ENCODE data around the gene GRID1. TPM values are rescaled to one million over a fixed set of nuclear protein-coding genes. Genes with fewer than 3 reads are reported as not detected.
A peak's percentile ranks its signal among the peaks of the same experiment; 100 is the strongest.

GRID1 gene
- total RNA-seq, 2 donors from 2014 or later, result 0.52 to 0.59 TPM

DNA sequence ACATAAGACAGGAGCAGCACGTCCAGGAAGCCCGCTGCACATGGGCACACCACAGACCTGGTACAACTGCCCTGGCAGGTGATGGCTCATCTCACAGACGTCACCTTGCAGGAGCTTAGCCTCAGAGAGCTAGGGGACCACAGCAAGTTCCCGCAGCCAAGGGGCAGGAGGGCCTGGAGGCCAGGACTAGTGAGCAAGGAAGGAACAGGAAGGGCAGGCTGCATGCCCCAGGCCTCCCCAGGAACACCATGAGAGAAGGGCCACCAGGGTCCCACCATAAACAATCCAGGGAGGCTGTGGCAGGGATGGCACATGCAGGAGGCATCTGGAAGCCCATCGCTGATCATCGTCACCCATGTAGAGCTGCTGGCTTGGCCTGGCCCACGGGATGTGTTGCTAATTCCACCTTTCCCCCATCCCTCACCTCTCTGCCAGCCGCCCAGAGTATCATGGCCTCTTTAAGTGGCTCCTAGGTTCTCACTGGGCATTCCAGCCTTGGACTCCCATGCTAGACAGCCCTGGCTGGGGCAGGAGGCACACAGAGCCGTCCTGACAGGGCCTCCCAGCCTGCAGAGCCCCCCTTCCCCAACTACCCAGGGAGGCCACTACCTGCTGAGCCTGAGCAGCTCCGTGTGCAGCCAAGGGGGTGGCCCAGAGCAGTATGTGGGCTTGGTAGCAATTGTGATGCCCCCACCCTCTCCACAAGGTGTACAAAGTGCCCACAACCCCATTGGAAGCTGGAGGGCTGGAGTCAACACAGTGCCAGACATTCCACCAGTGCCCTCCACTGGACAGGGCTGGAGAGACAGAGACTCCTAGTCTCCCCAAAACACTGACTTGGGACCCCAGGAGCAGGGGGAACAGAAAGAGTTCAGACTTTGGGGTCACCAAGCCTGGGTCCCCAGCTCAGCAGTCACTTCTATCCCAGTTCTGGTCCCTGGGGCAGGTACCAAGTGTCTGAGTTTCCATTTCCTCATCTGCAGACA is 35.5 kb downstream of the GRID1 start:
- no peak for DNase-seq
- no peak for ATAC-seq
- intact Hi-C loops (cut with DNase I), result no loop called here

DNA sequence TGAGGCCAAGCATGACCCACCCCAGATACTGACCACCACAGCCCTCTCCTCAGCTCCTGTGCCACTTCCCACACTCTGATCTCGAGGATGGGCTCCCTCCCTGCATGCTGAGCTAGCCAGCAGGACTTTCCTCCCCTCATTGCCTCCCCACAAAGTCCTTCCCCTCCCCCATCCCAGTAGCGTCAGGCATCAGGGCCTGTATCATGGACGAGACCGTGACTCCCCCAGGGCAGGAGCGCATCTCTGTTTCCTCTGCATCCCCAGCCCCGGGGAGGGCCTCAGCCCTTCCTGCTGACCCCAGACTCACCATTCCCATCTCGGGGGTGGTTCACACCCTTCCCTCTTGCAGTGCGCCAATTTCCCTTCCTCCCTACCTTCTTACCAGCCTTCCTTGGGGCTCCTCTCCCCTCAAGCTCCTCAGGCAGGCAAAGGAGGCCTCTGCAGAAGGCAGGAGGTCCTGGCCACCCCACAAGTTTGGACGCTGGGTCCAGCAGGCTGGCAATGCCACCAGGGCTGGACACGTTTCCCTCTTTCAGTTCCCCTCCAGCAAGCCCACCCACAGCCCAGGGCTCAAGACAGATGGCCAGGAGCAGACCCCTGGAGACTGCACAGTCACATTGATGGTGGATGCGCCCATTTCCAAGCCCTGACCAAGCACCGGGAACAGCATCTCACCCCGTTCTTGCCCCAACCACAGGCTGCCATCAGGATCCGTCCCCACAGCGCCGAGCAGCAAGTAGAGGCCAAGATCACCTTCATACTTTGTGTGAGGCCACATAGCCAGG is 36.5 kb downstream of the GRID1 start:
- no peak for DNase-seq
- intact Hi-C loops (cut with DNase I), result no loop called here

DNA sequence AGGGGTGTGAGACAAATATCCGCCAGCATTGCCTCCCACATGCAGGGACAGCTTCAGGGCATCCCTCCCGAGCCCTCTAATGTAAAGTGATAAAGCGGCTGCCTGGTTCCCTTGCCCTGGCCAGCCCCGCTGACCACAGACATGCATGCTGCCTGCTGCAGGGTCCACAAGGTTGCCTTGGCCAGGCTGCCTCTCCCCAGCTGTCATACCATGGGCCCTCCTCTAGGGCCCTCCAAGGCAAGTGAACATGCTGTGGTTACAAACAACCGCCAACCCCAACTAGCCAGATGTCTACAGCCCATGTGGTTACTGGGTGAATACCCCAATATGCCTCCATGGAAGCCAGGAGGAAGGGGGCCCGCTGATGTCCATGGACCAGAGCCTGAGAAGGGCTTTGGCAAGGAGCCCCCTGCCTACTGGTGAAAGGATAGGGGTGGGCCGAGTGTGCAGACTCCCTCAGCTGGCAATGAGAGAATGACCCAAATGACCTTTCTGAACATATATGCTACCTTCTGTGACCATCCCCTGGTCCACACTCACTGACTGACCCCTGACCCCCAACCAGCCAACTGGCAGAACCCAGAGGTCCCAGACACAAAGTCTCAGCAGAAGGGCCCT is 37.4 kb downstream of the GRID1 start:
- no peak for ATAC-seq
- intact Hi-C loops (cut with DNase I), result no loop called here
- no peak for DNase-seq

More for the DNA sequence above, 36.5 kb downstream of the GRID1 start:
- no peak for ATAC-seq

DNA sequence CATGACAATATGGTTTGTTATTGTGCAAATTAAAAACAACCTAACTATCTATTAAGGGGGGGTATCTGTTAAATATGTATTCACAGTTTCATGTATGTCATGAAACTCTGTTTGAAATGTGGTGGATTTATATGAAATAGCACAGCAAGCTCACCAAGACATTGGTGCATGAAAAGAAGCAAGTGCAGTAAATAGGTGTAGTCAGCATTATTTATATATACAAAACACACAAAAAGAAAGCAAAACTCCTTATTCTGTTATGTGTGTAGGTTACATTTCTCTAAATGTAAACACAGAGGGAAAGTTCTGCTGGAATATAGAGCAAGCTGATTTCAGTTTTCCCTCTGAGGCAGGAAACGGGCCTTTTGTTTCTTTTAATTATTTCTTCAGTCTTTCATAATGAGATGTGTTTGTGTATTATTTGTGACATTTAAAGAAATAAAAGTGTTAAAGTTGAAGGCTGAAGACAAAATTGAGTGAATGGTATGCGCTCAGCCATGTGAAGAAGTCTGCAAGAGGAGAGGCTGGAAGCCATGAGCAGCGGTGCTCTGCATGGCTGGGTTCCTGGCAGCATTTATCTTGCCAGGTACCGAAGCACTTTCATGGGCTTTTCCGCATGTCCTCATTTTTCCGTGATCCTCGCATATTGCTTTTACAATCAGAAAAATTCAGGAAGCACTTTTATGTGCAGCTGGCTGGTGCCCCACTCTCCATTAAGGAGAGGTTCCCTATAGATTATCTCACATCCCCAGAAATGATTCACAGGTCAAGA is 38.5 kb downstream of the GRID1 start:
- no peak for ATAC-seq
- no peak for DNase-seq
- intact Hi-C loops (cut with DNase I), result no loop called here

DNA sequence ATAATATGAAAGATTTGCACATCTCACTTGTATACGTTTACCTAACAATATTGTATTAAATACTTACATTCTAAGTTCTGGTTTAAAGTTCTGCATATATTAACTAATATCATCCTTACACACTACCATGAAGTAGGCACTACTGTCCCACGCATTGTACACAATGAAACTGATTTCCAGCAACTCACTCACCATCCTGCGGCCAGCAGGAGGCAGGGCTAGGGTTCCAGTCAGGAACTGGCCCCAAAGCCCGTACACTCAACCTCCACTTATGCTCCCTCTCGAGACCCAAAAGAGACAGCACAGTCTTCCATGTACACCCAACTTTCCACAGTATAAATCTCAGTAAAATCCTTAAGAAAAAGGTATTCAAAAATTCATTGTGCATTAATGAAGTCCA is 41.4 kb downstream of the GRID1 start:
- no peak for DNase-seq
- ATAC-seq, result no peak
- intact Hi-C loops (cut with DNase I), result no loop called here

DNA sequence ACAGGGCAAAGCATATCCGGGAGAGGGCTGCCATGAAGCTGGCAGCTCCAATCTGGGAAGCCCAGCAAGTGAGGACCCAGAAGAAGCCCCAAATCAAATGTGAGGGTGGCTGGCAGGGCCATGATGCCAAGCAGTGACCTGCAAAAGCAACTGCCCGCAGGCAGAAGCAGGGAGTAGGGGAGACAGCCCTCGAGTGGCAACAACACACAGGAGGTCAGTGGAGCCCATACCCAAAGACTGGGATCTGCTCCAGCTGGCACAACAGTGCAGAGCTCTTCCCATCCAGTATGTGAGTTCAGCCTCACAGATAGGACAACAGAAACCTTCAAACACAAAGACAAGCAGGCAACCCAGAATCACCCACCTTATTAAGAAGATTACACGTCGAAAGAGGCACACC is 45.0 kb downstream of the GRID1 start:
- intact Hi-C loops (cut with DNase I), result no loop called here
- DNase-seq (no peak), ATAC-seq (peak in 1 of 2 donors; percentile 35)

DNA sequence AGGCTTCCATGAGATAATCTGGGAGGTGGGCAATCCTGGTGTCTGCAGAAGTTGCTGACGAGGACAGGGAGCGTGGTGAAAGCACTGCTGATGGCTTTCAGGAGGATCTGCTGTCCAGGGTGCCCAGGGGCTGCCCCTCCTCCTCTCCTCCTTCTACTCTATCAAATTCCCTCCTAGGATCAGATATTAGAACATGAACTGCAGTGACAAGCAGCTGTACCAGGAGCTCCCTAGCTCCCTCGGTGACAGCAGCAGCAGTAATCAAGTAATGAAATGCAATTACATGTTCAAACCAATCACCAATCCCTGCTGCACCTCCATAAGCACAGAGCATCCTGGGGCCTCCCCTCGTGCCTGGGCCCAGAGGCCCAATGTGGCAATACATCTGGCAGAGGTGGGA is 46.9 kb downstream of the GRID1 start:
- ATAC-seq, result no peak
- intact Hi-C loops (cut with DNase I), result no loop called here
- no peak for DNase-seq

DNA sequence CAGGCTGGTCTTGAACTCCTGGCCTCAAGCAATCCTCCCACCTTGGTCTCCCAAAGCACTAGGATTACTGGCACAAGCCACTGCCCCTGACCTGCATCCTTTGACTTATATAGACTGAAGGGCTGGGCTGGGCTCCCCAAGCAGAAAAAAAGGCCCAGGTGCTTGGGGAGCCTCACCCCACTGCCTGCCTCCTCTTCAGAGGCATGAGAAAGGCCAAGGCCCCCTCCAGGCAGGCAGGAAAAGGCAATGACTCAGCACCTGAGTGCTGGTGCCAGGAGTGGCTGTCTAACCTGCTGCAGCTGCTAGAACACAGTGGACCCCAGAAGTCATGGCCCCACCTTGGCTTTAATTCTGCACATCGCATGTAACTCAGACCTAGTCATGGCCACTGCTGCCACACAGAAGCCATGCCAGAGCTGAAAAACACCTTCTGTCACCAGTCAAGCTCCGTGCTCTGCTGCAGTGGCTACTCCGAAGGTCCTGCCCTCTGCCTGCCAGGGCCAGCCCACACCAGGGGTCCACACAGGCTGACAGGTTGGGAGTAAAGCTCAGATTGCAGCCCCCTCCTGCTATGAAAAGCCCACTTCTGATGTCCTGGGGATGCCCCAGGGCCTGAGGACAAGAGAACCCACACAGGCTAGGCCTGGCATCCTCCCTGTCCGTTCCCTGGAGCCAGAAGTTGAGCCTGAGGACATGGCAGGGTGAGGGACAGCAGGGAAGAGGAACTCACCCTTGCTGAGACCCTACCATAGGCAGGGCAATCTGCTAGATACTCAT is 48.5 kb downstream of the GRID1 start:
- DNase-seq, result no peak
- no peak for ATAC-seq

DNA sequence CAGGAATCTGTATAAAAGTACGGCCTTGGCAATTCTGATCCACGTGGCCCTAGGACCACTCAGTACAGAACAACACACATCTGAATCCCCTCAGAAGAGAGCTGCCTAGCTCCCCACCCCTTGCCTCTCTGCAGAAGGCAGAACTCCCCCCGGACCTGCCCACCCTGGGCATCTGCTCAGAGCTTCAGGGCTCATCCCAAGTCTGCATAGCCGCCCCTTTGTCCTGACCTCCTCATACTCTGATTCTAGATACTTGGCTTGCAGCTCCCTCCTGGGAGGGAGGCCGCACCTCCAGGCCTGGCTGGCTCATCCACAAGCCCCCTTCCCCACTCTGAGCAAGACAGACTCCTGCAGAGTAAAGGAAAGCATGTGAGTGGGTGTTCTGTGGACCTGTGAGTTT is 49.6 kb downstream of the GRID1 start:
- DNase-seq (no peak), ATAC-seq (no peak)
- intact Hi-C loops (cut with DNase I), result no loop called here

More for the DNA sequence above, 48.5 kb downstream of the GRID1 start:
- intact Hi-C loops (cut with DNase I), result no loop called here

DNA sequence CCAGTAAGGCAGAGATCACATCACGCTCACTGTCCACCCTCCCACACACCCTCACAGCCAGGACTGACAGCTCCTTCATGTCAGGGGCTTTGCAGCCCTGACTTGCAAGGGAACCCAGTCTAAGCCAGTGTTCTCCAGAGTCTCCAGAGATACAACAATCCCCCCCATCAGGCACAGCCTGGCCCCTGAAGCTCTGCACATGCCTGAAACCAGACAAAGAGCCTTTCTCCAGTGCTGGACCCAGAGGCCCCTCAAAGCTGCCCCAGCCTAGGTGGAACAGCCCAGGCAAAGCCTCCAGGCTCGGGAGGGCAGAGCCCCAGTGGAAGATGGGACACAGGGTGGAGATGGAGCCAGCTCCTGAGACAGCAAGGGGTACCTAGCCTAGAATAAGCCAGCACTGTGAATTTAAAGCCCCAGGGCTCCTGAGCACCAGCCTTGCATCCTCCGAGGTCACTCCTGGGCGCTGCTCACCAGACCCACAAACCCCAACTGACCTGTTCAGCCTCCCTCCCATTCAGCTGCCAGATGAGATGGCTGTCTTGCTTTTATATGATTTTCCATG is 50.2 kb downstream of the GRID1 start:
- no peak for DNase-seq
- no peak for ATAC-seq
- intact Hi-C loops (cut with DNase I), result no loop called here

DNA sequence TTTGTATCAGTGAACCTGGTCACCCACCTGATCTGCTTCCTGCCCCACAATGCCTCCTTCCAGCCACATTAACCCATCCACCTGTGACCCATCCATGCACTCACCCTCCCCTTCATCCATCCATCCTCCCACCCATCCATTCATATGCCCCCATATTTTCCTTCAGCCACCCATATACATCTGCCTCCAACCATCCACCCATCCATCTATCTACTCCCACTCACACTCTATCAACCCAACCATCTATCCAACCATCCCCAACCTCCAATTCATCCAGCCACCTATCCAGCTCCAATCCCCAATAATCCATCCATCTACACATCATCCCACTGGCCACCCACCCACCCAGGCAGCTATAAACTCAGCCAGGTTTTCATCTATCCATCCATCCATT is 51.0 kb downstream of the GRID1 start:
- no peak for DNase-seq
- intact Hi-C loops (cut with DNase I), result no loop called here
- no peak for ATAC-seq

DNA sequence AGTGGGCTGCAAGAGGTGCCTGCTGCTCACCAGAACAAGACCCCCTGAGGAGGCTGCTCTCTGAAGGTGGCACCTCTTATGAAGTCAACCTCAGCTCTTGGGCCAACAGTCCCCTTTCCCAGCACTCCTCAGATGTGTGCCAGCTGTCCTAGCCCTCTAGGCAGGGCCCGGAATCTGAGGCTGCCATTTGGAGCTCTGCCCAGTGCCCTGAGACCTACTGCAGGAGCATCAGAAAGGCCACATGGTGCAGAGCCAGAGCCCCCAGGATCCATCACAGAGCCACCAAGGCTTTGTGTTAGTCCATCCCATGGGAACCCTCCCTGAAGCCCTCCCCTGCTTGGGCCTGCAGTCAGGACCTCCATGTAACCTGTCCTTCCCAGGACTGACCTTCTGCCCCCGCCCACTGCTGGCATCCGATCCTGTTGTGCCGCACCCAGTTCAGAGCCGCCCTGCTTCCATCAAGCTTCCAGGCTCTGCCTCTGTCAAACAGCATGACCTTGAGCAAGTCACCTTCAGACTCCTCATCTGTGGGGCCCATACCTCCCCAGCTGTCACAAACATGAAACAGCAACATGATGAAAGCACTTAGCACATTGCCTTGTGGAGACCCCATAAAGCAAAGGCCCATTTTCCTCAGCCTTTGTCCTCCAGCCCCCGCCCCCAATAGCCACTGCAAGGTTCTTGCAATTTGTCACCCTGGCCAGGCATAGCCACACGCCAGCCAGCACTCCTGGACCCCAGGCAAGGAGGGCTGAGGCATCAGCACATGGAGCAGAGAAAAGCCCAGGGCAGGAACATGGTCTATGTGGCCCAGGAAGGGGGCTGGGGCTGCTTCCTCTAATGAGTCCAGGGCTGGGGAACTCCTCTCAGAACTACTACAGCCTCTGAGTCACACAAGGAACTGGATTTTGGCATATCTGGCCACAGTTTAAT is 51.7 kb downstream of the GRID1 start:
- ATAC-seq, result no peak
- DNase-seq, result no peak
- intact Hi-C loops (cut with DNase I), result no loop called here

DNA sequence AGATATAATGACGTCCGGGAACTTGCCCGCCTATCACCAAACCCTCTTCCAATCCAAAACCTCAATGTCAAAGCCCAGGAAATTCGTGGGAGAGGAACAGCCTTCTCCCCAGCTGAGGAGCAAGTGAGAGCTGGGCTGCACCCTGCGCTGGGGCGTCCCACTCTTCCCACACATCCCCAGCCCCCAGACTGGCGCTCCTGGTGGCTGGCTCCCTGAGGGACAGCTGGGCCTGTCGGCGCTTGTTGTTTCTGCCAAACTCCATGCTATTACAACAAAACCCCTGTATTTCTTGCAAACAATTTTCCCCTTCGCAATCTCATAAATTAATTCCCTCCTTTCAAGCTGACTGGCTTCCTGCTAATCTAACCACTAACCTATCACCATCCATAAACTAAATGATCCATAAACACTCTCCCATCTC is 53.0 kb downstream of the GRID1 start:
- ATAC-seq, result no peak
- intact Hi-C loops (cut with DNase I), result no loop called here
- DNase-seq, result no peak

DNA sequence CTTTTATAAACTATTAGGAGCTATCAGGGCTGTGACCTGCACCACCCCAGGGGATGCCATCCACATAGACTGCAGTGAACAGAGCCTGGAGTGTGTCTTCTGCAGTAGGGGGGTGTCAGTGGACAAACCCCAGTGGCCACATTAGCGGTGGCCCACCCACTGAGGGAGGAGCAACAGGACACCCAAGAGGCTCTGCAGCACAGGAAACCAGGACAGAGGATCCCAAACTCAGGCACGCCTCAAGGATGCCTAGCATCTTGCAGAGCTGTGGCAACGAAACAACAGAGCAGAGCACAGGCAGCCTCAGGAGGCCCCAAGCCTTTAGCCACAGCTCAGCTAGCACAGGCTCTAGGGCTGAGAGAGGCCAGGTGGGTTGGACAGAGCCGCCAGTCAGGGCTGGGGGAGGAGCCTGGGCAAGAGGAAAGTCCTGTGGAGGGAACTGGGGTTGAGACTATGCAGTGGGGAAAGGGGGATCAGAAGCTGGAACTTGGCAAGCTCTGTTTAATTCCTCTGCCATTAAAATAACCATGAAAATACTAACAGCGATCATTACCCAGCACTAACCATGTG is 53.8 kb downstream of the GRID1 start:
- DNase-seq, result no peak
- intact Hi-C loops (cut with DNase I), result no loop called here
- ATAC-seq, result no peak

DNA sequence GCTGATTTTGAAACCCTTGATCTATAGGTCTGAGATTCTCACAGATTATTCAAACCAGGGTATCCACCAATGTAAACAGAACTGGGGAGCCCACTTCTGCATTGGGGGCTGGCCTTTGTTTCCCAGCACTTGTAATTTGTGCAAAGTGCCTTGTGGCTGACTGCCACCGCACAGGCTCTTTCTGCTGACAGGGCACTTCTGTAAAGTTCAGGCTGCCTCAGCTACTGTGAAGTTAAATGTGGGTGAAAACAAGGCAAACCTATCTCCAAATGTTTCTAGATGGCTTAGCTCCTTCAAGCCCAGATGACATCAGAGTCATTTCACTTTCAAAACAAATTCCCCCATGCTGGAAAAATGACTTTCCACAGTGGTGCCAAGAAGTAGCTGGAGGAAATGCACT is 54.7 kb downstream of the GRID1 start:
- ATAC-seq, result no peak
- no peak for DNase-seq
- intact Hi-C loops (cut with DNase I), result no loop called here

DNA sequence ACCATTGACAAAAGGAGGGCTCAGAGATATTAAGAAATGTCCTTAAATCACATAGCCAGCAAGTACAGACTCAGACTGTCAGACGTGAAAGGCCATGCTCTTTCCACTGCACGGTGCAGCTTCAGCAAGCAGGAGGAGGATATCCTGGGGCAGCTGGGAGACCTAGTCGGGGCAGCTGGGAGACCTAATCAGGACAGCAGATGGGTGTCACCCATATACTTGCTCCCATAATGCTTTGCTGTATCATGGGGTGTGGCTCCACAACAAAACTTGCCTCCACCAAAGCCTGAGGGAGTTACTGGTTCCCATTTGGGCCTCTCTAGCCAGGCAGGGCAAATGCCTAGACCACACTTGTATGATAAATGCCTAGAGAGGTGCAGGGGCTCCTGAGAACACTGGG is 55.4 kb downstream of the GRID1 start:
- DNase-seq, result no peak
- ATAC-seq, result no peak
- intact Hi-C loops (cut with DNase I), result no loop called here

DNA sequence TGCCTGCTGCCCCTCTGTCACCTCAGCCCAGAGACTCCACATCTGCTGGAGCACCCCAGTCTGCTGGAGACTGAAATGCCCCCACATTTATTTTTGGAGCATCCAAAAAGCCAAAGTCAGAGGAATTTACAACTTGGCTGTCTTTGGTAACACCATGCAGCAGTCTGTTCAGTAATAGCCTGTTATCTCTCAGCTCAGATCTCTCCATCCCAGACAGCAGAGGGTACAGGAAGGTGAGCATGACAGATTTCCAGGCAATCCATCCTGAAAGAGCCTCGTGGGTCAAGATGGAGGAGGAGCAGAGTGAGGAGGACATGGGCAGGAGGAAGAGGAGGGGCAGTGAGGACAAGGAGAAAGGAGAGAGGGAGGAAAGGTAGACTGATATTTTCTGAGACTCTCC is 55.9 kb downstream of the GRID1 start:
- no peak for ATAC-seq
- no peak for DNase-seq
- intact Hi-C loops (cut with DNase I), result no loop called here

Data from left cardiac atrium (tissue), 4 donors.